Activated CD8-positive, alpha-beta memory T cell treated with anti-CD3 and anti-CD28 coated beads, Interleukin-2, amount 50 U/mL, for 4 hours (primary cell): ENCODE results near the gene MFSD12.
"Not testable (repeated sequence)": the region's sequence is repeated elsewhere in the genome, so short reads cannot be mapped to it uniquely, and the experiment has no call there.

ENCODE experiments used
- DNase-seq: peaks from one replicate; pipeline ENCODE4 v3.0.0-alpha.2; 2020

Gene MFSD12

DNA sequence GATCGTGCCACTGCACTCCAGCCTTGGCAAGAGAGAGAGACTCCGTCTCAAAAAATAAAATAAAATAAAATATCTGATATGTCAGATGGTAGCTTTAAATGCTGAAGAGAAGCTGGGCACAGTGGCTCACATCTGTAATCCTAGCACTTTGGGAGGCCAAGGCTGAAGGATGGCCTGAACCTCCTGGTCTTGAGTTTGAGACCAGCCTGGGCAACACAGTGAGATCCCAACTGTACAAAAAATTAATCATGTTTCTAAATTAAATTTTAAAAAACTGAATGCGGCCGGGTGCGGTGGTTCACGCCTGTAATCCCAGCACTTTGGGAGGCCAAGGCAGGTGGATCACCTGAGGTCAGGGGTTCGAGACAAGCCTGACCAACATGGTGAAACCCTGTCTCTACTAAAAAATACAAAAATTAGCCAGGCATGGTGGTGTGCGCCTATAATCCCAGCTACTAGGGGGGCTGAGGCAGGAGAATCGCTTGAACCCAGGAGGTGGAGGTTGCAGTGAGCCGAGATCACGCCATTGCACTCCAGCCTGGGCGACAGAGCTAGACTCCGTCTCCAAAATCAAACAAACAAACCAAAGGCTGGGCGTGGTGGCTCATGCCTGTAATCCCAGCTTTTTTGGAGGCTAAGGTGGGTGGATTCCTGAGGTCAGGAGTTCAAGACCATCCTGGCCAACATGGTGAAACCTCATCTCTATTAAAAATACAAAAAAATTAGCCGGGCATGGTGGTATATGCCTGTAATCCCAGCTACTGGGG, 26.8 kb upstream of the MFSD12 start:
- not testable (repeated sequence) for DNase-seq

DNA sequence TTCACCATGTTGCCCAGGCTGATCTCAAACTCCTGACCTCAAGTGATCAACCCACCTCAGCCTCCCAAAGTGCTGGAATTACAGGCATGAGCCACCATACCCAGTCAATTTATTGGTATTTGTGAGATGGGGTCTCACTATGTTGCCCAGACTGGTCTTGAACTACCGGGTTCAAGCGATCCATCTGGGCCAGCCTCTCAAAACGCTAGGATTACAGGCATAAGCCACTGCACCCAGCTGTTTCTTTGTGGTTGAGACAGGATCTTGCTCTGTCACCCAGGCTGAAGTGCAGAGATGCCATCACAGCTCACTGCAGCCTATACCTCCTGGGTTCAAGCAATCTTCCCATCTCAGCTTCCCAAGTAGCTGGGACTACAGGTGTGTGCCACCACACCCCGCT, 24.4 kb upstream of the MFSD12 start:
- DNase-seq: not testable (repeated sequence)

DNA sequence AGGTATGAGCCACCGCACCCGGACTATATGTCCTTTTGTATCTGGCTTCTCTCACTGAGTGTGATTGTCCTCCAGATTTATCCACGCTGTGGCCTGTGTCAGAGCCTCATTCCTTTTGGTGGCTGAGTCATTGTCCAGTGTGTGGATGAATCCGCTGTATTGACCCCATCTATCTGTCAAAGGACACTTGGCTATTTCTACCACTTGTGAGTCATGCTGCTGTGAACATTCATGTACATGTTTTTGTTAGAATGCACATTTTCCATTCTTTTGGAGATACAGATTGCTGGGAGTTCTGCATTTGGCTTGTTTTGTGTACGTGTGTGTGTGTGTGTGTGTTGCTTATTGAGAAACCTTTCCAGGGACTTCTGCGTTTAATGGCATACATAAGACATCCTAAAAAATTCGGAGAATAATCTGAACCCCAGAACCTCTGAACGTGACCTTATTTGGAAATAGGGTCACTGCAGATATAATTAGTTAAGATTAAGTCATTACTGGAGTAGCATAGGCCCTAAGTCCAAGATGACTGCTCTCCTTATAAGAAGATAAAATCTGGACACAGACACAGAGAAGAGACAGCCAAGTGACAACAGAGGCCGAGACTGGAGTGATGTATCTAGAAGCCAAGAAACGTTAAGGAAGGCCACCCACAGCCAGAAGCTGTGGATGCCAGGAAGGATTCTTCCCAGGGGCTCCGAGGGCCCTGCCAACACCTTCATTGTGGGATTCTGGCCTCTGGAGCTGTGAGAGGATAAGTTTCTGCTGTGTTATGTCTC, 23.0 kb upstream of the MFSD12 start:
- DNase-seq: no peak

DNA sequence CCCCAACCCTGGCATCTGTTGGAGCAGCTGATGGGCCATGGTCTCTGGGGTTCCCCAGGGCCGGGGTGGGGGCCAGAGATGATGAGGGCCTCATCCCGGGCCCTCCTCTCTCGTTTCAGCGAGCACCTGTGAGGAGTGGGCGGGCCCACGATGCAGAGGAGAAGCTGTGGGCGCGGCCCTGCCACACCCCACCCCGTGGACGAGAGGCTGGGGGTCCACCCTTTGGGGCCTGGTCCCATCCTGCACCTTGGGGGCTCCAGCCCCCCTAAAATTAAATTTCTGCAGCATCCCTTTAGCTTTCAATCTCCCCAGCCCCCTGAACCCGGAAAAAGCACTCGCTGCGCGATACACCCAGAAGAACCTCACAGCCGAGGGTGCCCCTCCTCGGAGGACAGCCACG, 21.0 kb upstream of the MFSD12 start:
- DNase-seq: no peak

DNA sequence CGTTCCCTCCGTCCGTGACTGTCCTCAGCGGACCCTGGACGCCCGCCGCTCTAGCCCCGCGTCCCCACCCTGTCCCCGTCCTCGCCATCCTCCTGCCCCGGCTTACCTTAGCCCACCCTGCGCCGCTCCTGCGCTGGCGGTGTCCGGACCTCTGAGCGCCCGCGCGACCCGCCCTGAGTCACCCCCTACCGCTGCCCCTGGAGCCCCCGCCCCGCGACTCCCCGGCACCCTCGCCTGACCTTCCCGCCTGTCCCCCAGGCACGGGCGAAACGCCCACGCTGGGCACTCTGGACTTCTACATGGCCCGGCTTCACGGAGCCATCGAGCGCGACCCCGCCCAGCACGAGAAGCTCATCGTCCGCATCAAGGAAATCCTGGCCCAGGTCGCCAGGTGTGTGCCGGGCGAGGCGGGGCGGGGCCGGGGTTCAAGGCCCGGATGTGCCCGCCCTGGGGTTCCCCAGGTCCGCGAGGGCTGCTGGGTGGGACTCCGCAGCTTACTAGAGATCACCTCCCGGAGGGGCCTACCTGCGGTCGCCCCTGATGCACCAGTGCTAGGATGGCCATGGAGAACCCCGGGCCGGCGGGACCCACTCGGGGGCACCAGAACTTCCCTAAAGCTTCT, 20.4 kb upstream of the MFSD12 start:
- DNase-seq: no peak

DNA sequence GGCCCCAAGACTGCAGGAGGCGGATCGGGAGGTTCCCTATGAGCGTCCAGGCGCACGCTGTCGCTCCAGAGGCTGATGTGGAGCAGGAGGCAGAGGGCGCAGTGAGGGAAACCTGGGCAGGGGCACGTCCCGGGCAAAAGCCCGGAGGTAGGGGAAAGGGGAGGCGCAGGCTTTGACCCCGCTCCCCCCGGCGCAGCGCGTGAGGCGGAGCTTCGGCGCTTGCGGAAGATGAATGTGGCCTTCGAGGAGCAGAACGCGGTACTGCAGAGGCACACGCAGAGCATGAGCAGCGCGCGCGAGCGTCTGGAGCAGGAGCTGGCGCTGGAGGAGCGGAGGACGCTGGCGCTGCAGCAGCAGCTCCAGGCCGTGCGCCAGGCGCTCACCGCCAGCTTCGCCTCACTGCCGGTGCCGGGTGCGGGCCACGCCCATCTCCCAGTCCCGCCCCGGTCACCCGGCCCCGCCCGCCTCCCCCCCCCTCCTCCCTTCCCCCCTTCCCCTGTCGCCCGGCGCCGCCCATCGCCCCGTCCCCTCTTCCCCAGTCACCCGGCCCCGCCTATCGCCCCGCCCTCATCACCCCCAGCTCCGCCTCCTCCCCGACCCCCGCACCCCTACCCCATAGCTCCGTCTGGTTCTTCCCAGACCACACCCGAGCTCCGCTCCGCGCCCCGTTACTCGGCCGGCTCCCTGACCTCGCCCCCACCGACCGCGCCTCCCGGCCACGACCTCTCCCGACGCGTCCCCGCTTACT, 19.5 kb upstream of the MFSD12 start:
- DNase-seq: no peak

DNA sequence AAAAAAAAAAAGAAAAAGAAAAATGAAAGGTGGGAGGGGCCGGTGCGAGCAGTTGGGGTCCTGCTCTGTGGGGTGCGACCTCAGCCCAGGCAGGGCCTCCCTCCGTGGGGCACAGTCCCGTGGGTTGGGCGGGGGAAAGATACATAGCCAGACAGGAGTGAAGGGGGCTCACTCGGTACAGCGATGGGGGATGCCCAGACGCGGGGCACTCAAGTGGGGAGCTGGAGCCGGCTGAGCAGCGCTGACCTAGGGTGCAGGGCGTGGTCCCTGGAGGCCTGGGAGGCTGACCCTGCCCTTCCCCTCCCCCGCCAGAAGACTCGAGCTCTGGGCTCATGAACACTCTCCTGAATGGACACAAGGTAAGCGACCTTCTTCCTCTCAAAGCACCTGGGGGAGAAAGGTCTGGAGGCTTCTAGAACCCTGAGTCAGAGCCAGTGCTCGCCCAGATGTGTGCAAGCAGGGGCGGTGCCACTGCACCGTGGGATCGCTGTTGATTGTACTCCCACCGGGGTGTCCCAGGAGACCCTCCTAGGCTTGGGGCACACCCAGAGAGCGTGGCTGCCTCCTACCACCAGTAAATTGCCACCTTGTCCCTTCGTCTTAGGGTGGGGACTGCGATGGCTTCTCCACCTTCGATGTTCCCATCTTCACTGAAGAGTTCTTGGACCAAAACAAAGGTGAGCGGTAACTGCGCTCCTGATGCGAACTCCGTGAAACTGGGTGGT, 18.7 kb upstream of the MFSD12 start:
- no peak for DNase-seq

DNA sequence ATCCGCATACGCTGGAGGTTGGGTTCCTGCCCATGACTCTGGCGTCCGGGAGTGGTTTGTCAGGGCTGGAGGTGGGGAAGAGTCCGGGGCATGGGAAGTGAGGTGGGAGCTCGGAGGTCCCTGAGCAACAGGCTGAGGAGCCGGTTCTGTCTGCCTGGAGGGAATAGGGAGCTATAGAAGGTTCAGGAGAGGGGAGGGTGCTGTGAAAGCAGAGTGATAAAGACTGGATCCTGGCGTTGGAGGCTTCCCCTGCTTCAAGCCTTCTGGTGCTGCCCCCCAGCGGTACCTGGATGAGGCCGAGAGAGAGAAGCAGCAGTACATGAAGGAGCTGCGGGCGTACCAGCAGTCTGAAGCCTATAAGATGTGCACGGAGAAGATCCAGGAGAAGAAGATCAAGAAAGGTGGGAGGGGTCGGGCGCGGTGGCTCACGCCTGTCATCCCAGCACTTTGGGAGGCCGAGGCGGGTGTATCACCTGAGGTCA, 17.9 kb upstream of the MFSD12 start:
- DNase-seq: no peak

DNA sequence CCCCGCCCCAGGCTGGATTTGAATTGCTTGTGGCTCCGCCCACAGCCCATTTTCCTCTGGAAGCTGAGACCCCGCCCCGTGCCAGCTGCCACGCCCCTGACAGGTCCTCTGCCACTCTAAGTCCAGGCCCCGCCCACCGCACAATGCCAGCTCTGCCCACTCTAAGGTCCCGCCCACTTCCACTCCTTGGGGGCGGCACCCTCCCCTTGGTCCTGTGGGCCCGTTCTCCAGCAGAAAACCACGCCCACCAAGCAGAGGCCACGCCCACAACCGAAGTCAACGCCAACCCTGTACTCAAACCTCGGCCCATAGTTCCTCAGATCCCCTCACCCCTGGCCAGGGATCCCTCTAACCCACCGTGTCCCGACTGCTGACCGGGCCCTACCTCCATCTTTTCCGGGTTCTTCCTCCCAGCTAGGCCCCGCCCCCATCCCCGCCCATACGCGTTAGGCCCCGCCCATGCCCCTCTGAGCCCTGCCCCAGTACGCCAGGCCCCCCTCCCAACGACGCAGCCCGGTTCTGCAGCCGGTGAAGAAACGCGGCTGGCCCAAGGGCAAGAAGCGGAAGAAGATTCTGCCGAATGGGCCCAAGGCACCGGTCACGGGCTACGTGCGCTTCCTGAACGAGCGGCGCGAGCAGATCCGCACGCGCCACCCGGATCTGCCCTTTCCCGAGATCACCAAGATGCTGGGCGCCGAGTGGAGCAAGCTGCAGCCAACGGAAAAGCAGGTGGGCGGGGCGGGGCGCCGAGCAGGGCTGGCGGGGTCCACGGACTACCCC, 16.7 kb upstream of the MFSD12 start:
- DNase-seq: peak; percentile 72

DNA sequence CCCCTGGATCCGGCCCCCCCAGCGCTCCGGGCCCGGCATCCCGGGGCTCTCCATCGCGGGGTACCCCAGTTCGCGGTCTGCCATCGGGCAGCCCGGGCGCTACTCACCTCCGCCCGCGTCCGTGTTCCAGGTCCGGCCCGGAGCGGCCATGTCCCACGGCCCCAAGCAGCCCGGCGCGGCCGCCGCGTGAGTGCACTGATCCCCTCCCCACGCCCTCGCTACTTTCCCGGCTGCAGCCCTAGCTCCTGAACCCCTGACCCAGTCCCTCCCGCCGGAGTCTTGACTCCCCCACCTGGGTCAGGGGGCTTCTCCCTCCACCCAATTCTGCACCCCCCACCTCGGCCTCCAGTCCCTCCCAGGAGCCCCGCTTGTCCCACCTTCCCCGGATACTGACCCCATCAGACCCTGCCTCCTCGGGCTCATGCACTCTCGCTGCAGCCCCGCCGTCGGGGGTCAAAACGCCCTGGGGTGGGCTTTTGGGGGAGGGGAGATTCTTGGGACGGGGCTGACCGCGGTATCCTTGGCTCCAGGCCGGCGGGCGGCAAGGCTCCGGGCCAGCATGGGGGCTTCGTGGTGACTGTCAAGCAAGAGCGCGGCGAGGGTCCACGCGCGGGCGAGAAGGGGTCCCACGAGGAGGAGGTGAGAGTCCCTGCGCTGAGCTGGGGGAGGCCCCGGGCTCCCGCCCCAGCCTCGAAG, 15.9 kb upstream of the MFSD12 start:
- DNase-seq: no peak

DNA sequence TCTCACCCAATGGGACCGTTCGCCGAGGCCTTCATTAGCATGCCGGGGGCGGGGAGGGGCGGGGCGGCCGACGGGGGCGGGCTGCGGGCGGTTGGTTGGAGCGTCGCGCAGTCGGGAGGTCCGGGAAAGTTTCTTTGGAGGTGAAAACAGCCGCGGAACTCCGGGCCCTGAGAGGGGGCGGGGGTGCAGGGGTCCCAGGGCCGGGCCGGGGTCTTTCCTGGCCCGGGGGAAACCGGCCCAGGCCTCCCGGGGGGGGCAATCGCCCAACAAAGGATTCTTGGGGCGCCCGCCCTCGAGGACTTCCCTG, 15.4 kb upstream of the MFSD12 start, which contains the start of gene HMG20B:
TSS of gene HMG20B (plus strand) at position 90 of the 307 bp plus-strand sequence. CDS start 366 bp downstream, outside the sequence.
- DNase-seq: no peak

DNA sequence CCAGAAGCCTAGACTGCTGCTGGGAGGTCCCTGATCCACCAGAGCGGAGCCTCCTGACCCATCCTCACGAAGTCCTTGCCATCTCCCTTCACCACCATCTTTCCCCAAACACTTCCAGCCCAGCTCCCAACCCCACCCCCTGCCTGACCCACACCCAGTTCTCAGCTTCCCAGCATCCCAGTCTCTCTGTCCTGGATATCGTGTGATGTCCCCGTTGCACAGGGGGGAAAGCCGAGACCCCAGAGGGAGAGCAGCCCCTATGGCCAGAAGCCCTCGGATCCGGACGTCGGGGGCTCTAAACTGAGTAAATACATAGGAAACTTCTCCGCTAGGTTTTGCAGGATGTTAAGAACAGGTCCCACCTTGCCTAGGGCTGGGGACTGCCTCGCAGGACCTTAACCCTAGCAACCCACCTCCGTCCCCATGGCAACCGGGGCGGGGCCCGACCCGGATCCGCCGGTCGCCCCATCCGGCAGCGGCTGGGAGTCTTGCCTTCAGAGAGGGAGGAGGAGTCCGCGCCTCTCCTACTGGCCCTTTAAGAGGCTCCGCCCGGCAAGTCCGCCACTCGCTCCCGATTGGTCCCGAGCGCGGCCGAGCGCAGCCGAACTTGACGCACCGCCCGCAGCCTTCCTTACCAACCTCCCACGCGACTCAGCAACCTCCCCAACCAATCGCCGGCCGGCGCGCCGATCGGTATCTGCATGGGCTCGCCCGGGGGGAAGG, 14.9 kb upstream of the MFSD12 start:
- peak; percentile 99 for DNase-seq

DNA sequence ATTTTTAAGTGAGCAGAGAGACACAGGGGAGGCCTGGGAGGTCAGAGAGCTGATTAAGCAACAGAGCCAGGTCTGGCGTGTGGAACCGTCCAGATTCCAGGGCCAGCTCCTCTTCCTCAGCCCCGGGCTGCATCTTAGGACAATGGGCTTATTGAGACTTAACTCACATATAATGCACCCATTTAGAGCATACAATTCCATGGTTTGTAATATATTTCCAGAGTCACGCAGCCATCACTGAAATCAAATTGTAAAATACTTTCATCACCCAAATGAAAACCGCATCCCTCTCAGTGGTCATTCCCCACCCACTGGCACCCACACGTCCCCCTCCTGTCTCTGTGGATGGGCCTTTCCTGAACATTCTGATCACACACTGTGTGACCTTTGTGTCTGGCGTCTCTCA, 13.2 kb upstream of the MFSD12 start:
- no peak for DNase-seq

DNA sequence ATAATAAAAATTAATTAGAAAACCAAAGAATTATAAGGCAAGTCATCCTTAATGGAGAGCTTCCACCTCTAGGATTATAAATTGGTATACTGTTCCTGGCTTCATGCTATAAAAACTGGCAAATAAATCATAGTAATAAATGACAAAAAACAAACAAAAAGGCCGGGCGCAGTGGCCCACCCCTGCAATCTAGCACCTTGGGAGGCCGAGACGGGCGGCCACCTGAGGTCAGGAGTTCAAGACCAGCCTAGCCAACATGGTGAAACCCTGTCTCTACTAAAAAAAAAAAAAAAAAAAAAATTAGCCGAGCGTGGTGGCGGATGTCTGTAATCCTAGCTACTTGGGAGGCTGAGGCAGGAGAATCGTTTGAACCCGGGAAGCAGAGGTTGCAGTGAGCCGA, 12.7 kb upstream of the MFSD12 start:
- not testable (repeated sequence) for DNase-seq

DNA sequence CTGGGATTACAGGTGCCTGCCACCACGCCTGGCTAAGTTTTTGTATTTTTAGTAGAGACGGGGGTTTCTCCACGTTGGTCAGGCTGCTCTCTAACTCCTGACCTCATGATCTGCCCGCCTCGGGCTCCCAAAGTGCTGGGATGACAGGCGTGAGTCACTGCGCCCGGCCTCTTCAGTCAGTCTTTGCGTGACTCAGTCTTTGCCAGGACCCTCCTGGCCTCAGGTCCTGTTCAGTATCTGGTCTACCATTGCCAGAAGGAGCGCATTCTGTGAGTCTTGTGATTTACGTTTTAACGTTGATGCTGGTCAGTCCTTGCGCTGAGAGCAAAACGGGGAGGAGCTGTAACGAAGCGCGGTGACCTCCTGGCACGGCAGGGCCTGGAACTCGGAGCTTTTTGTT, 7.8 kb upstream of the MFSD12 start:
- no peak for DNase-seq

DNA sequence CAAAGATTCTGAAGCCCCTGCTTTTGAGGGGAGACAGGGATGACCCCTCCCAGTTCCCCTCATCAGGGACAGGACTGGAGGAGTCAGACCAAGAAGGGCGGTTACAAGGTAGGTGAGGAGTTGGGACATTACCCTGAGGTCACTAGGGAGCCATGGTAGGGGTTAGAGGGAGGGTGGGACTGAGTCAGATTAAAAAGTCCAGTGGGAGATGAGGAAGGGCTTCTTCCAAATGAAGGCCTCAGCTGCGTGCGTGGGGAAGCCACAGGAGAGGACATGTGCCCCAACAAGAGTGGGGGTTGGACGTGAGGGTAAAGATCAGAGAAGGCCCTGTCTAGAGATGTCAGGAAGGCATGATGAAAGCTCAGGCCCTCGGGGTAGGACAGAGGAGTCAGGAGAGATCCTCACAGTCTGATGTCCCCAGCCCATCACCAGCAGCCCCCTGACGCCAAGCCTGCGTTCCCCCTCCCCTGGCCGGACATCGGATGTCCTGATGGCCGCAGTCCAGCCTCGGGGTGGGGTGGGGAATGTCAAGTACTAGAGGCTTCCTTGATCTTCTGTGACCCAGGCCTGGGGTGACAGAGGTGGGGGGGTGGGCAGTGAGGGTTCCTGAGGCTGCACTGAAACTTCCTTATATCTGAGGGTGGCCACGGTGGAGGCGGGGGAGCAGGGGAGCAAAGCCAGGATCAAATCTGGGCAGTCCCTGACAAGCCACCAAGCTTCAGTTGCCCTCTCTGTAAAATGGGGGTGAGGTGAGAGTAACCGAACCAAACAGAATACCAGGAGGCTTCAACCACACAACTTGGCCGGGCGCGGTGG, 6.5 kb upstream of the MFSD12 start:
- DNase-seq: no peak

DNA sequence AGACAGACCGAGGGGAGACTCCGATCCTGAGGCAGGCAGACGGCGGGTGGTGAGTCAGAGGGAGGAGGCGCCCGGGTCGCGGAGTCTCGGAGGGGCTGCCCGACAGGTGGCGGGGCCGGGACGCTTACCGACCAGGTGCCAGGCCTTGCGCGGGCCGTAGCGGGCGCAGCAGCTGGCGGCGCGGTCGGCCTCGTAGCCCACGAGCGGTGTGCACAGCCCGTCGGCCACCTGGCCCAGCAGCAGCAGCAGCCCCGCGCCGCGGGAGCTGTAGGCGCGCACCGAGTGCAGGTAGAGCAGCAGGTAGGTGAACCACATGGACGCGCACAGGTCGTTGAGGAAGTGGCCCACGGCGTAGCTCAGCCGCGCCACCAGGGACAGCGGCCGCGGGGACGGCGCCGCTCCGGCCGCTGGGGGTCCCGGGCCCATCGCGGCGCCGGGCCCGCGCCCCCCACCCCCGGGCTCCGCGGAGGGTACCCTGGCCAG, 367 bp downstream of the MFSD12 start:
- peak; percentile 80 for DNase-seq

DNA sequence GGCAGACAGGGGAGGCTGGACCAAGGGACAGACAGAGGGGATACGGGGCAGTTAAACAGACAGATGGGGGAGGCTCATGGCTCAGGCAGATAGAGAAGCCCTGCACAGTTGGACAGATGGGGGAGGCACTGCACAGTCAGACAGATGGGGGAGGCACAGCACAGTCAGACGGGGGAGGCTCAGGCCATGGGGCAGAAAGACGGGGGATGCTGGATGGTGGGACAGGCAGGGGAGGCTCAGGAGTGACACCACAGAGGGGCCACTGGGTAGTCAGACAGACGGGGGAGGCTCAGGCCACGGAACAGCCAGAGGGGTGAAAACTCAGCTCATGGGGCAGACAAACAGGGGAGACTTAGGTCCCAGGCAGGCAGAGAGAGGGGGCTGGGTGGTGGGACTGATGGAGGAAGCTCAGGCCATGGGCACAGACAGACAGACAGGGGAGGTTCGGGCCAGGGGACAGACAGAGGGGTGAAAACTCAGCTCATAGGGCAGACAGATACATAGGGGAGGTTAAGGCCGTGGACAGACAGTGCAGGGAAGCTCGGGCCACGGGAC, 886 bp downstream of the MFSD12 start:
- no peak for DNase-seq
